GM10266 (cell line): Measurements from ENCODE around the gene ACADVL.

Experiments
- DNase-seq: peaks from one replicate; pipeline ENCODE4 v3.0.0; 2012; ENCODE audit errors: extremely low spot score
- CTCF ChIP-seq: IDR thresholded peaks from 2 replicates; pipeline ENCODE4 v1.5.1; 2012; ENCODE audit warnings: mild to moderate bottlenecking, low read depth; ENCODE audit not compliant: control insufficient read depth, insufficient read depth; ENCODE audit errors: missing control alignments

The ACADVL gene

GRCh38 chr17:7262935-7263800, 43.4 kb downstream of the ACADVL start:
- no peak for DNase-seq
- TF ChIP-seq CTCF: no peak

GRCh38 chr17:7263801-7264078, 44.0 kb downstream of the ACADVL start:
- no peak for TF ChIP-seq CTCF
- DNase-seq: no peak

GRCh38 chr17:7266784-7267183, 47.0 kb downstream of the ACADVL start:
- DNase-seq: no peak
- no peak for TF ChIP-seq CTCF
